Naive thymus-derived CD4-positive, alpha-beta T cell (primary cell): Measurements from ENCODE around the gene WDR37. TPM values are rescaled to one million over a fixed set of nuclear protein-coding genes. Genes with fewer than 3 reads are reported as not detected.
A peak's percentile ranks its signal among the peaks of the same experiment; 100 is the strongest.

ENCODE experiments used
- ATAC-seq: fragments of 150-1000 bp; cut with Tn5 transposase; 2 replicates; pipeline ENCODE4 v1.10.0; 2021; ENCODE audit warnings: mild to moderate bottlenecking, moderate library complexity
- CTCF ChIA-PET: fragments of 350-600 bp; sonication (Branson Sonifier 250); formaldehyde crosslinking; loops from one replicate; lab custom pipeline; 2021; ENCODE audit warnings: antibody characterized with exemption; lab: Charles Lee
- POLR2A ChIA-PET: fragments of 350-600 bp; sonication (Branson Sonifier 250); formaldehyde crosslinking; loops from one replicate; lab custom pipeline; 2021; ENCODE audit warnings: antibody characterized with exemption, inconsistent platforms; lab: Charles Lee
- DNase-seq, 9 donors: peaks; one replicate each; pipeline versions ENCODE4 v3.0.0 to v3.0.0-alpha.2; 2020 to 2022; ENCODE audit warnings: mixed read lengths in 1 of 9
- H3K27ac ChIP-seq: one replicate; pipeline ENCODE4 v1.7.0; 2013; ENCODE audit warnings: mild to moderate bottlenecking, low read depth, low read length, moderate library complexity
- H3K27me3 ChIP-seq, 2 donors: one replicate each; pipeline ENCODE4 v1.7.0; 2013; ENCODE audit warnings: low read length in 2 of 2, mild to moderate bottlenecking in 2 of 2, moderate library complexity in 2 of 2; ENCODE audit not compliant: control insufficient read depth in 2 of 2, insufficient read depth in 2 of 2
- H3K36me3 ChIP-seq, 3 experiments: 1 replicate in 2 of 3; 2 replicates in 1 of 3; pipeline ENCODE4 v1.7.0; 2013; ENCODE audit warnings: low read length in 3 of 3, mild to moderate bottlenecking in 3 of 3, moderate library complexity in 1 of 3; ENCODE audit not compliant: insufficient read depth in 3 of 3, control insufficient read depth in 2 of 3
- H3K4me1 ChIP-seq, 2 donors: one replicate each; pipeline ENCODE4 v1.7.0; 2013; ENCODE audit warnings: low read length in 2 of 2, mild to moderate bottlenecking in 2 of 2, moderate library complexity in 1 of 2; ENCODE audit not compliant: control insufficient read depth in 2 of 2, insufficient read depth in 2 of 2
- H3K4me3 ChIP-seq: 2 replicates; pipeline ENCODE4 v1.7.0; 2013; ENCODE audit warnings: mild to moderate bottlenecking, low read length
- H3K9me3 ChIP-seq, 3 experiments: 1 replicate in 2 of 3; 2 replicates in 1 of 3; pipeline ENCODE4 v1.7.0; 2013; ENCODE audit warnings: low read length in 3 of 3; ENCODE audit not compliant: control insufficient read depth in 2 of 3
- H3K27ac Mint-ChIP-seq, 9 donors: one replicate each; pipeline ENCODE4 v1.8.0; 2020 to 2022; ENCODE audit warnings: mixed read lengths in 9 of 9, mild to moderate bottlenecking in 8 of 9, moderate library complexity in 5 of 9, inconsistent platforms in 2 of 9
- H3K27me3 Mint-ChIP-seq, 5 donors: one replicate each; pipeline ENCODE4 v1.8.0; 2021 to 2022; ENCODE audit warnings: mixed read lengths in 5 of 5, mild to moderate bottlenecking in 1 of 5
- H3K36me3 Mint-ChIP-seq, 5 donors: one replicate each; pipeline ENCODE4 v1.8.0; 2020 to 2022; ENCODE audit warnings: mixed read lengths in 5 of 5, mild to moderate bottlenecking in 3 of 5, inconsistent platforms in 1 of 5
- H3K4me1 Mint-ChIP-seq, 7 donors: one replicate each; pipeline ENCODE4 v1.8.0; 2020 to 2022; ENCODE audit warnings: mixed read lengths in 7 of 7, mild to moderate bottlenecking in 3 of 7, inconsistent platforms in 1 of 7
- H3K4me3 Mint-ChIP-seq, 10 donors: one replicate each; pipeline ENCODE4 v1.8.0; 2020 to 2022; ENCODE audit warnings: mild to moderate bottlenecking in 10 of 10, mixed read lengths in 10 of 10, moderate library complexity in 6 of 10, inconsistent platforms in 2 of 10
- H3K9me3 Mint-ChIP-seq, 11 donors: one replicate each; pipeline ENCODE4 v1.8.0; 2020 to 2022; ENCODE audit warnings: mixed read lengths in 11 of 11, mild to moderate bottlenecking in 4 of 11, inconsistent platforms in 1 of 11, moderate library complexity in 1 of 11
- intact Hi-C, 2 donors: fragments of 100-400 bp; cut with micrococcal nuclease; formaldehyde crosslinking; loops; one replicate each; pipeline ENCODE4 v1.15.1; 2023
- polyA plus RNA-seq, 2 donors: library from polyadenylated mRNA; unstranded; fragments of 300-500 nt; fragmentation: Illumina TruSeq; gene quantifications; one replicate each; pipeline ENCODE4 v1.2.3, GENCODE V29; 2021
- total RNA-seq, 6 experiments: library from RNA in 5 of 6; stranded (reverse) in 5 of 6; gene quantifications; 1 replicate in 5 of 6; 2 replicates in 1 of 6; pipeline ENCODE4 v1.2.3 and lab custom pipeline; 2021 to 2026

Gene WDR37
- total and polyA plus RNA-seq, 7 experiments from 2014 or later, result 16.9 to 52.6 (median 35.8) TPM

DNA sequence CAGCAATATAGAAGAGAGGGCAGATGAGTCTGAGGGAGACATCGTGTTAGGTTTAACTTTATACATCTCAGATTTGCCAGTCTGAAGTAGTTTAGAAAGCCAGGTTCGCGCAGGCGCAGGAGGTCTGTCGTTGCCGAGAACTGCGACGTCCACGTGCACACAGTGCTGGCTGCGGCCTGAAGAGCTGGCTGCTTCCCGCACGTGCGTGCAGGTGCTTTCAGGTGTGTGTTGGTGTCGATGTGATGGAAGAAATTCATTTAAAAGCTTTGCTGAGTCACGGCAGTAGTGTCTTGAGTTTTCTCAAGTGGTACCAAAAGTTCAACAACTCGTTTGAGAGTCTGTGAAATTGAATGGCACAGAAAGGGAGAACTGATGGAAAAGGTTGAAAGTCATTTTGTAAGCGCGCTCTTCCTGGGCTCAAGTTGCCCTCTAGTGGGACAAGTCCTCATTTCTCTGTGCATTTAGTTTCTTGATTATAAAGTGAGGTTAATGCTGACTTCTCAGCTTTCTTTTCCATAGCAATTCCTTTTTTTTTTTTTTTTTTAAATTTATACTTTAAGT, 18.6 kb downstream of the WDR37 start:
- Mint-ChIP-seq H3K36me3 (peaks cover 4 to 15% (median 6%) of the 10 kb centered on the region in 5 donors), H3K4me3 (peak overlapping the region in 1 of 10 donors; percentile 0), H3K27ac (peak overlapping the region in 6 of 9 donors; percentile 9 to 83 (median 46)), H3K4me1 (peaks cover 8 to 29% (median 21%) of the 10 kb centered on the region in 7 donors), H3K9me3 (no peaks in the 10 kb centered on the region), H3K27me3 (no peaks in the 10 kb centered on the region)
- H3K27ac ChIP-seq, result no peak overlapping the region
- H3K27me3 ChIP-seq, result no peaks in the 10 kb centered on the region
- intact Hi-C loops, result loop anchor here (1.0 to 10.0 kb wide), 4 partner anchors 18 to 564 kb away; partner anchors contain the start of genes IDI1 (in 1 of the 2) and WDR37 (in 1 of the 2)
- peaks cover 4 to 38% (median 5%) of the 10 kb centered on the region in 3 experiments for H3K36me3 ChIP-seq
- ATAC-seq (peak; percentile 34), DNase-seq (peak in 3 of 9 donors; percentile 7 to 23 (median 21))
- ChIA-PET POLR2A (interaction anchor here (1.3 kb wide), 2 partner anchors 12 to 30 kb away, joined by 3 to 4 read pairs; no protein-coding TSS in a partner anchor), CTCF (interaction anchor here (0.8 kb wide), 1 partner anchor 15 kb away, joined by 3 read pairs; no protein-coding TSS in a partner anchor)
- H3K4me1 ChIP-seq, result peaks cover 3 to 4% of the 10 kb centered on the region in 2 donors
- H3K9me3 ChIP-seq, result no peaks in the 10 kb centered on the region
- H3K4me3 ChIP-seq, result no peak overlapping the region

DNA sequence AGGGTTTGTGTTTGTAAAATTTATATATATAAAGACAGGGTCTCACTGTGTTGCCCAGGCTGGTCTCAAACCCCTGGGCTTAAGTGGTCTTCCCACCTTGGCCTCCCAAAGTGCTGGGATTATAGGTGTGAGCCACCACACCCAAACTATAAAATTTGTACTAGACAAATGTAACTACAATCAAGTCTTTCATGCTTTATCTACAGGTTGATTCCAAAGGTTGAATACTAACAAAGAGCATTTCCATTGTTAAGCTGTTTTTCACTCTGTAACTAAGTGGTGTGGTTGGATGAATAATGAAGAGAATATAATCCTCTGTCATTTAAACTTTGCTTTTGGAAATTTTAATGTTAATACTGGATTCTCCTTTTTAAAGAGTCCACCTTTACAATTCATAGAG, 22.5 kb downstream of the WDR37 start:
- H3K36me3 Mint-ChIP-seq, result peaks cover 4 to 33% (median 22%) of the 10 kb centered on the region in 5 donors
- H3K9me3 ChIP-seq, result no peaks in the 10 kb centered on the region
- H3K4me1 Mint-ChIP-seq, result peaks cover 7 to 25% (median 13%) of the 10 kb centered on the region in 7 donors
- H3K9me3 Mint-ChIP-seq, result no peaks in the 10 kb centered on the region
- no peak overlapping the region for H3K4me3 ChIP-seq
- intact Hi-C loops, result loop anchor here in 1 of 2 donors (10.0 kb wide), 1 partner anchor 564 kb away; no protein-coding TSS in a partner anchor
- H3K27me3 Mint-ChIP-seq, result no peaks in the 10 kb centered on the region
- H3K4me1 ChIP-seq, result peaks cover 0 to 3% of the 10 kb centered on the region in 2 donors
- DNase-seq (no peak), ATAC-seq (no peak)
- H3K27me3 ChIP-seq, result no peaks in the 10 kb centered on the region
- H3K36me3 ChIP-seq, result peaks cover 12 to 56% (median 19%) of the 10 kb centered on the region in 3 experiments
- H3K4me3 Mint-ChIP-seq, result no peak overlapping the region
- no peak overlapping the region for H3K27ac ChIP-seq
- CTCF ChIA-PET, result no interaction called here
- POLR2A ChIA-PET, result interaction anchor here (0.7 kb wide), 1 partner anchor 34 kb away, joined by 3 read pairs; no protein-coding TSS in a partner anchor
- H3K27ac Mint-ChIP-seq, result peak overlapping the region in 2 of 9 donors; percentile 45 to 60

- ChIA-PET POLR2A (no interaction called here), CTCF (no interaction called here)
- Mint-ChIP-seq H3K4me3 (no peak overlapping the region), H3K4me1 (peaks cover 3 to 13% (median 8%) of the 10 kb centered on the region in 7 donors), H3K27me3 (no peaks in the 10 kb centered on the region), H3K9me3 (no peaks in the 10 kb centered on the region), H3K36me3 (peaks cover 6 to 66% (median 40%) of the 10 kb centered on the region in 5 donors), H3K27ac (peak overlapping the region in 1 of 9 donors; percentile 67)
- Histone ChIP-seq H3K27me3 (no peaks in the 10 kb centered on the region), H3K9me3 (no peaks in the 10 kb centered on the region), H3K4me3 (no peak overlapping the region), H3K4me1 (no peaks in the 10 kb centered on the region), H3K36me3 (peaks cover 23 to 90% (median 50%) of the 10 kb centered on the region in 3 experiments), H3K27ac (no peak overlapping the region)
- intact Hi-C loops, result no loop called here
- DNase-seq (no peak), ATAC-seq (no peak)
Observed at GRCh38 chr10:1083581-1083980, 27.4 kb downstream of the WDR37 start.

GRCh38 chr10:1084011-1084950, 28.1 kb downstream of the WDR37 start:
- CTCF ChIA-PET, result no interaction called here
- peaks cover 23 to 92% (median 49%) of the 10 kb centered on the region in 3 experiments for H3K36me3 ChIP-seq
- intact Hi-C loops, result no loop called here

GRCh38 chr10:1085258-1085657, 29.1 kb downstream of the WDR37 start:
- ChIA-PET POLR2A (interaction anchor here (0.6 kb wide), 1 partner anchor 958 kb away, joined by 3 read pairs; no protein-coding TSS in a partner anchor), CTCF (no interaction called here)
- intact Hi-C loops, result no loop called here
- Histone ChIP-seq H3K4me3 (no peak overlapping the region), H3K27ac (no peak overlapping the region), H3K9me3 (no peaks in the 10 kb centered on the region), H3K36me3 (peaks cover 23 to 91% (median 46%) of the 10 kb centered on the region in 3 experiments), H3K27me3 (no peaks in the 10 kb centered on the region), H3K4me1 (no peaks in the 10 kb centered on the region)
- H3K9me3 Mint-ChIP-seq, result no peaks in the 10 kb centered on the region
- H3K4me1 Mint-ChIP-seq, result peaks cover 3 to 13% (median 10%) of the 10 kb centered on the region in 7 donors
- H3K27ac Mint-ChIP-seq, result no peak overlapping the region
- H3K4me3 Mint-ChIP-seq, result no peak overlapping the region
- H3K36me3 Mint-ChIP-seq, result peaks cover 11 to 64% (median 38%) of the 10 kb centered on the region in 5 donors
- DNase-seq, result no peak
- no peaks in the 10 kb centered on the region for H3K27me3 Mint-ChIP-seq
- ATAC-seq, result no peak

More at GRCh38 chr10:1084011-1084950, 28.1 kb downstream of the WDR37 start:
- Mint-ChIP-seq H3K9me3 (no peaks in the 10 kb centered on the region), H3K27me3 (no peaks in the 10 kb centered on the region), H3K36me3 (peaks cover 6 to 68% (median 39%) of the 10 kb centered on the region in 5 donors), H3K27ac (peak overlapping the region in 2 of 9 donors; percentile 8 to 67), H3K4me1 (peaks cover 3 to 13% (median 8%) of the 10 kb centered on the region in 7 donors), H3K4me3 (no peak overlapping the region)
- H3K9me3 ChIP-seq, result no peaks in the 10 kb centered on the region
- ATAC-seq, result no peak
- H3K27me3 ChIP-seq, result no peaks in the 10 kb centered on the region
- POLR2A ChIA-PET, result no interaction called here
- no peak overlapping the region for H3K4me3 ChIP-seq
- H3K4me1 ChIP-seq, result no peaks in the 10 kb centered on the region
- H3K27ac ChIP-seq, result no peak overlapping the region
- no peak for DNase-seq

GRCh38 chr10:1086787-1087186, 30.6 kb downstream of the WDR37 start:
- Histone ChIP-seq H3K4me1 (no peaks in the 10 kb centered on the region), H3K27ac (no peak overlapping the region), H3K36me3 (peaks cover 23 to 97% (median 41%) of the 10 kb centered on the region in 3 experiments), H3K9me3 (no peaks in the 10 kb centered on the region), H3K27me3 (no peaks in the 10 kb centered on the region), H3K4me3 (no peak overlapping the region)
- Mint-ChIP-seq H3K4me1 (peaks cover 3 to 13% (median 11%) of the 10 kb centered on the region in 7 donors), H3K4me3 (no peak overlapping the region), H3K36me3 (peaks cover 11 to 65% (median 34%) of the 10 kb centered on the region in 5 donors), H3K27ac (peak overlapping the region in 7 of 9 donors; percentile 0 to 67 (median 45)), H3K9me3 (no peaks in the 10 kb centered on the region), H3K27me3 (no peaks in the 10 kb centered on the region)
- ATAC-seq, result no peak
- CTCF ChIA-PET, result no interaction called here
- intact Hi-C loops, result no loop called here
- POLR2A ChIA-PET, result interaction anchor here (0.7 kb wide), 1 partner anchor 15 kb away, joined by 3 read pairs; no protein-coding TSS in a partner anchor
- DNase-seq, result no peak
